ENCODE measurements around the gene UBA3. TPM values are rescaled to one million over a fixed set of nuclear protein-coding genes. Genes with fewer than 3 reads are reported as not detected.
A peak's percentile ranks its signal among the peaks of the same experiment; 100 is the strongest.

UBA3 gene
- total RNA-seq, result 10 to 100 TPM; 30.6 to 86.0 (median 47.2) TPM

DNA sequence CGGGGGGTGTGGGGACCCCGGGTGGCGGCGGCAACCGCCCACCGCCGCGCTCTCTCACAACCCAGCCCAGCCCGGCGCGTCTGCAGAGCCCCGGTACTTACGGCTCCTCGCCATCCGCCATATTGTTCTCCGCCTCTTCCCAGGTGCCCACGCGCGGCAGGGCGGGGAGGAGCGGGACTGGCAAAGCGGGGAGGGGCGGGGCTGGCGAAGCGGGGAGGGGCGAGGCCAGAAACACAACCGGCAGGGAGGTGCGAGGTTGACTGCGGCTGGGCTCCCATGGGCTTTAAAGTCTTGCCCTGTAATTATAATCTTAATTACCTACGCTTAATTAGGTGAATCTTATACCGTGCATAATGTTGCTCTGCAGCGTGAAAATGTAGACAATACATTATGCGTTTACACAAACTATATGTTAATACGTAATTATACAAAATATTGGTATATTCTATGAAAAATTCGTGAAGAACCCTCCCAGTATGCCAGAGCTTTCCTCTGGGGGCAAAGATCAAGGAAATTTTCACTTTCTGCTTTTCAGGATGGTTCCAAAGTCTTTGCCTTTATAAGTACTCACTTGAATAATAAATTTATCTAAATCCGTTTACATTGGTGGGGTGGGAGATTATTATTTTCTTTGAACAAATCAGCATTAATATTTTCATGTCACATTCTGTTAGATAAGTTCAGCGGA, at the start of gene UBA3:
Gene UBA3 (minus strand): TSS at position 133 of the 688 bp plus-strand sequence. CDS start 12 bp downstream, at position 121.
- TF ChIP-seq, protein P1, sequence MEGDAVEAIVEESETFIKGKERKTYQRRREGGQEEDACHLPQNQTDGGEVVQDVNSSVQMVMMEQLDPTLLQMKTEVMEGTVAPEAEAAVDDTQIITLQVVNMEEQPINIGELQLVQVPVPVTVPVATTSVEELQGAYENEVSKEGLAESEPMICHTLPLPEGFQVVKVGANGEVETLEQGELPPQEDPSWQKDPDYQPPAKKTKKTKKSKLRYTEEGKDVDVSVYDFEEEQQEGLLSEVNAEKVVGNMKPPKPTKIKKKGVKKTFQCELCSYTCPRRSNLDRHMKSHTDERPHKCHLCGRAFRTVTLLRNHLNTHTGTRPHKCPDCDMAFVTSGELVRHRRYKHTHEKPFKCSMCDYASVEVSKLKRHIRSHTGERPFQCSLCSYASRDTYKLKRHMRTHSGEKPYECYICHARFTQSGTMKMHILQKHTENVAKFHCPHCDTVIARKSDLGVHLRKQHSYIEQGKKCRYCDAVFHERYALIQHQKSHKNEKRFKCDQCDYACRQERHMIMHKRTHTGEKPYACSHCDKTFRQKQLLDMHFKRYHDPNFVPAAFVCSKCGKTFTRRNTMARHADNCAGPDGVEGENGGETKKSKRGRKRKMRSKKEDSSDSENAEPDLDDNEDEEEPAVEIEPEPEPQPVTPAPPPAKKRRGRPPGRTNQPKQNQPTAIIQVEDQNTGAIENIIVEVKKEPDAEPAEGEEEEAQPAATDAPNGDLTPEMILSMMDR (IDR thresholded peaks at IDR 0.05), result no peak
- TF ChIP-seq POLR2AphosphoS5 (IDR thresholded peaks at IDR 0.05) (peak; percentile 89 to 93 (median 89)), POLR2A (IDR thresholded peaks at IDR 0.05) (peak; percentile 58)
- intact Hi-C loops (cut with DNase I; ENCODE audit: low total_unique reads) (no loop called here), in situ Hi-C loops (cut with MboI; ENCODE audit: low pct_ligation_motif_present in 1 of 4, low pct_unique_long_range_greater_than_20kb in 1 of 4, low sequenced_read_pairs in 3 of 4) (no loop called here)
- Histone ChIP-seq H3K4me1 (peaks cover 16 to 71% (median 42%) of the 10 kb centered on the region in 4 donors), H3K27me3 (no peaks in the 10 kb centered on the region), H3K36me3 (no peaks in the 10 kb centered on the region), H3K4me3 (peak within 1 kb of the TSS; percentile 76 to 98 (median 88)), H3K9me3 (no peaks in the 10 kb centered on the region), H3K27ac (peak within 1 kb of the TSS; percentile 84 to 95 (median 91))
- WGBS, 2 donors (ENCODE audit: low coverage in 1 of 2), result 4 to 20% methylated on average over 5 to 18 of the region's 37 CpGs
- DNase-seq, result peak; percentile 95

DNA sequence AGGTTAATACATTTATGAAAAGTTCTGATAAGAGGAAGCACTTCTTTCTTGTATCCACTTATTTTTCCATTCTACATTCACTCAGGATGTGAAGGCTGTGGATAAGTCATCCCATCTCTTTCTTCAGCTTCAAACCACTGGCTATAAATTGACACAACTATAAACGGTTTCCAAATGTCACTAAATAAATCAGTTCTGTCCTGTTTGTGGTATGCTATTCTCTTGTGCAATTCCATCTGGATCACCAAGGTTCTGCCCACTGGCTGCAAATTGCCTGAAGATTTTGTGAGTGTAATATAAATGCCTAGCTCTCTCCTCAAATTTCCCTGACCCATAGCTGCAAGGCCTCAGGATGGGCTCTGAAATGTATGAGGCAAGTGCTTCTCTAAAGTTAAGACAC, 49.4 kb upstream of the UBA3 start:
- no peak for DNase-seq
- no peaks in the 10 kb centered on the region for H3K36me3 ChIP-seq
- in situ Hi-C loops (cut with MboI; ENCODE audit: low pct_ligation_motif_present in 1 of 4, low pct_unique_long_range_greater_than_20kb in 1 of 4, low sequenced_read_pairs in 3 of 4) (loop anchor here in 1 of 4 donors (25.0 kb wide), 1 partner anchor 808 kb away; no protein-coding TSS in a partner anchor), intact Hi-C loops (cut with DNase I; ENCODE audit: low total_unique reads) (no loop called here)
- no peak overlapping the region for H3K4me3 ChIP-seq
- WGBS, 2 donors (ENCODE audit: low coverage in 1 of 2), result 22 to 43% methylated on average over 1 of the region's 1 CpG
- H3K27ac ChIP-seq, result no peak overlapping the region
- no peaks in the 10 kb centered on the region for H3K27me3 ChIP-seq
- H3K4me1 ChIP-seq, result no peaks in the 10 kb centered on the region
- no peaks in the 10 kb centered on the region for H3K9me3 ChIP-seq
- TF ChIP-seq POLR2AphosphoS5 (IDR thresholded peaks at IDR 0.05) (no peak), POLR2A (IDR thresholded peaks at IDR 0.05) (no peak), EP300 (IDR thresholded peaks at IDR 0.05; ENCODE audit: low read depth) (no peak)
- TF ChIP-seq, protein P1 (IDR thresholded peaks at IDR 0.05), result no peak

DNA sequence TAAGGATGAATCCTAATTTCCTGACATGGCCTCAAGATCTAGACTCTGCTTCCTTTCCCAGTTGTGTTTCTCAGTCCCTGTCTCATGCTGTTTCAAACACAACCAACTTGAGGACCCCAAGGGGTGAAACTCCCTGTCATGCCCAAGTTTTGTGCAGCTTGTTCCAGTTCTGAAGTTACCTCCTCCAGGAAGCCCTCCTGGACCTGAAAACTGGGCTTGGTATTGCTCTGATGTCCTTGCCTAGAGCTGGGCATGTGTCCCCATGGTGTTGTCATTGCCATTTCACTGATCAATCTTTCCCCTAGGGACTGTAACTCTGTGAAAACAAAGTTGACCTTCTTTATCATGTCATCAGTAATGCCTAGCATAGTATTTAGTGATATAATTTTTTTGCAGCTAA, 48.3 kb upstream of the UBA3 start:
- Histone ChIP-seq H3K4me3 (no peak overlapping the region), H3K9me3 (no peaks in the 10 kb centered on the region), H3K4me1 (no peaks in the 10 kb centered on the region), H3K36me3 (no peaks in the 10 kb centered on the region), H3K27ac (no peak overlapping the region), H3K27me3 (no peaks in the 10 kb centered on the region)
- in situ Hi-C loops (cut with MboI; ENCODE audit: low pct_ligation_motif_present in 1 of 4, low pct_unique_long_range_greater_than_20kb in 1 of 4, low sequenced_read_pairs in 3 of 4), result loop anchor here in 1 of 4 donors (25.0 kb wide), 1 partner anchor 809 kb away; no protein-coding TSS in a partner anchor
- TF ChIP-seq, protein P1 (IDR thresholded peaks at IDR 0.05), result no peak
- TF ChIP-seq EP300 (IDR thresholded peaks at IDR 0.05; ENCODE audit: low read depth) (no peak), POLR2A (IDR thresholded peaks at IDR 0.05) (no peak), POLR2AphosphoS5 (IDR thresholded peaks at IDR 0.05) (no peak)
- intact Hi-C loops (cut with DNase I; ENCODE audit: low total_unique reads), result no loop called here
- DNase-seq, result no peak

DNA sequence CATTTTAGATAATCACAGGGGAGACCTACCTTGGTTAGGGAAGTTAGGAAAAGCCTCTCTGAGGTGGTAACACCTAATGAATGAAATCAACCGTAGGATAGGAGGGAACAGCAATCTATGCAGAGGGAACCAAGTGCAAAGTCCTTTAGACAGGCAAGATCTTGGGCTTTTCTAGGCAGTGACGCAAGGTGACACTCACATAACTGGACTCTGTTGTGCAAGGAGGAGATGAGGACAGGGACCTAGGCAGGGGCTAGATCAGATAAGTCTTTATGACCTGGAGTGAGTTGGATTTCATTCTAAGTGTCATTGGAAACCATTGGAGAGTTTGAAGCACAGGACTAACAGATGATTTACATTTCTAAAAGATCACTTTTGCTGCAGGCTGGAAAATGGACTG, 46.8 kb upstream of the UBA3 start:
- intact Hi-C loops (cut with DNase I; ENCODE audit: low total_unique reads), result no loop called here
- no peaks in the 10 kb centered on the region for H3K36me3 ChIP-seq

More for the DNA sequence above, 46.8 kb upstream of the UBA3 start:
- Histone ChIP-seq H3K27ac (no peak overlapping the region), H3K9me3 (no peaks in the 10 kb centered on the region), H3K27me3 (no peaks in the 10 kb centered on the region), H3K4me3 (no peak overlapping the region), H3K4me1 (no peaks in the 10 kb centered on the region)
- in situ Hi-C loops (cut with MboI; ENCODE audit: low pct_ligation_motif_present in 1 of 4, low pct_unique_long_range_greater_than_20kb in 1 of 4, low sequenced_read_pairs in 3 of 4), result loop anchor here in 1 of 4 donors (25.0 kb wide), 1 partner anchor 810 kb away; no protein-coding TSS in a partner anchor
- WGBS, 2 donors (ENCODE audit: low coverage in 1 of 2), result 85 to 100% methylated on average over 1 to 2 of the region's 2 CpGs
- no peak for TF ChIP-seq EP300 (IDR thresholded peaks at IDR 0.05; ENCODE audit: low read depth)
- no peak for TF ChIP-seq POLR2A (IDR thresholded peaks at IDR 0.05)
- TF ChIP-seq, protein P1 (IDR thresholded peaks at IDR 0.05), result no peak
- no peak for TF ChIP-seq POLR2AphosphoS5 (IDR thresholded peaks at IDR 0.05)
- no peak for DNase-seq

Data from transverse colon (tissue), 4 donors.